ENCODE data around the gene ABHD17A. TPM values are rescaled to one million over a fixed set of nuclear protein-coding genes. Genes with fewer than 3 reads are reported as not detected.
"Not testable (repeated sequence)": the region's sequence is repeated elsewhere in the genome, so short reads cannot be mapped to it uniquely, and the experiment has no call there.

ABHD17A gene
- total and polyA plus RNA-seq, 2 donors (not counting 1 experiment from before 2014, with no cell fraction given), result 63.1 to 134 TPM

GRCh38 chr19:1888385-1888784 lies 3.1 kb upstream of the ABHD17A start:
- Histone ChIP-seq H4K20me1 (ENCODE audit: control insufficient read depth, insufficient read depth, low read length, poor library complexity, severe bottlenecking) (peaks cover 16% of the 10 kb centered on the region), H2AFZ (ENCODE audit: insufficient read depth, low read depth, low read length, poor library complexity, severe bottlenecking) (no peak overlapping the region), H3K79me2 (ENCODE audit: control insufficient read depth, insufficient read depth, low read length) (peaks cover 30% of the 10 kb centered on the region), H3K4me2 (replicated peaks; ENCODE audit: low read depth, low read length, poor library complexity, severe bottlenecking) (no peak overlapping the region), H3K27ac (ENCODE audit: low read length in 2 of 2) (no peak overlapping the region), H3K9ac (ENCODE audit: low read length) (no peak overlapping the region), H3K9me3 (ENCODE audit: control extremely low read depth in 1 of 3, control insufficient read depth in 2 of 3, insufficient read depth in 1 of 3, low read length in 2 of 3) (no peaks in the 10 kb centered on the region), H3K4me3 (ENCODE audit: control extremely low read depth in 1 of 5, extremely low read depth in 1 of 5, insufficient read depth in 1 of 5, low read depth in 2 of 5, low read length in 4 of 5) (no peak overlapping the region), H3K27me3 (replicated peaks in 1 of 4; ENCODE audit: control extremely low read depth in 1 of 4, control insufficient read depth in 3 of 4, insufficient read depth in 4 of 4, low read length in 3 of 4) (no peaks in the 10 kb centered on the region), H3K36me3 (replicated peaks in 1 of 2; ENCODE audit: control extremely low read depth in 1 of 2, control insufficient read depth in 1 of 2, extremely low read depth in 1 of 2, insufficient read depth in 2 of 2, low read length in 1 of 2) (no peaks in the 10 kb centered on the region), H3K4me1 (ENCODE audit: control insufficient read depth in 2 of 2, insufficient read depth in 2 of 2, low read length in 2 of 2) (peaks cover 23 to 43% of the 10 kb centered on the region in 2 donors)
- Mint-ChIP-seq H3K27ac (no peak overlapping the region), H3K4me1 (peaks cover 21% of the 10 kb centered on the region), H3K9me3 (ENCODE audit: insufficient read depth) (no peaks in the 10 kb centered on the region), H3K27me3 (no peaks in the 10 kb centered on the region), H3K4me3 (no peak overlapping the region)
- DNase-seq (no peak), ATAC-seq (ENCODE audit: low read depth) (no peak)
- TF ChIP-seq, protein P1, sequence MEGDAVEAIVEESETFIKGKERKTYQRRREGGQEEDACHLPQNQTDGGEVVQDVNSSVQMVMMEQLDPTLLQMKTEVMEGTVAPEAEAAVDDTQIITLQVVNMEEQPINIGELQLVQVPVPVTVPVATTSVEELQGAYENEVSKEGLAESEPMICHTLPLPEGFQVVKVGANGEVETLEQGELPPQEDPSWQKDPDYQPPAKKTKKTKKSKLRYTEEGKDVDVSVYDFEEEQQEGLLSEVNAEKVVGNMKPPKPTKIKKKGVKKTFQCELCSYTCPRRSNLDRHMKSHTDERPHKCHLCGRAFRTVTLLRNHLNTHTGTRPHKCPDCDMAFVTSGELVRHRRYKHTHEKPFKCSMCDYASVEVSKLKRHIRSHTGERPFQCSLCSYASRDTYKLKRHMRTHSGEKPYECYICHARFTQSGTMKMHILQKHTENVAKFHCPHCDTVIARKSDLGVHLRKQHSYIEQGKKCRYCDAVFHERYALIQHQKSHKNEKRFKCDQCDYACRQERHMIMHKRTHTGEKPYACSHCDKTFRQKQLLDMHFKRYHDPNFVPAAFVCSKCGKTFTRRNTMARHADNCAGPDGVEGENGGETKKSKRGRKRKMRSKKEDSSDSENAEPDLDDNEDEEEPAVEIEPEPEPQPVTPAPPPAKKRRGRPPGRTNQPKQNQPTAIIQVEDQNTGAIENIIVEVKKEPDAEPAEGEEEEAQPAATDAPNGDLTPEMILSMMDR (IDR thresholded peaks at IDR 0.05), result no peak
- TF ChIP-seq EZH2 (IDR thresholded peaks at IDR 0.05; ENCODE audit: borderline replicate concordance, insufficient read depth, low read depth, low read length, poor library complexity, severe bottlenecking), result no peak
- POLR2A ChIA-PET, result no interaction called here
- intact Hi-C loops (cut with micrococcal nuclease), result no loop called here
- CTCF ChIA-PET, result interaction anchor here (0.6 to 1.5 kb wide), 4 partner anchors 16 to 703 kb away, joined by 3 to 5 read pairs (median 3); no protein-coding TSS in a partner anchor
- WGBS (ENCODE audit: insufficient coverage), result 100% methylated on average over 1 of the region's 5 CpGs

DNA sequence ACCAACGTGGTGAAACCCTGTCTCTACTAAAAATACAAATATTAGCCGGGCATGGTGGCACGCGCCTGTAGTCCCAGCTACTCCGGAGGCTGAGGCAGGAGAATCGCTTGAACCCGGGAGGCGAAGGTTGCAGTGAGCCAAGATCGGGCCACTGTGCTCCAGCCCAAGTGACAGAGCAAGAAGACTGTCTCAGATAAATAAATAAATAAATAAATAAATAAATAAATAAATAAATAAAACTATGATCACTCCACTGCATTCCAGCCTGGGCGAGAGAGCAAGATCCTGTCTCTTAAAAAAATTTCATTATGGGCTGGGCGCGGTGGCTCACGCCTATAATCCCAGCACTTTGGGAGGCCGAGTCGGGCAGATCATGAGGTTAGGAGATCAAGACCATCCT lies 1.1 kb upstream of the ABHD17A start:
- ATAC-seq (ENCODE audit: low read depth); H2AFZ ChIP-seq (ENCODE audit: insufficient read depth, low read depth, low read length, poor library complexity, severe bottlenecking); H3K27me3 Mint-ChIP-seq; H3K36me3 ChIP-seq (replicated peaks in 1 of 2; ENCODE audit: control extremely low read depth in 1 of 2, control insufficient read depth in 1 of 2, extremely low read depth in 1 of 2, insufficient read depth in 2 of 2, low read length in 1 of 2); H3K9ac ChIP-seq (ENCODE audit: low read length); H3K9me3 Mint-ChIP-seq (ENCODE audit: insufficient read depth); H3K4me3 Mint-ChIP-seq; H3K27ac Mint-ChIP-seq; H3K27me3 ChIP-seq (replicated peaks in 1 of 4; ENCODE audit: control extremely low read depth in 1 of 4, control insufficient read depth in 3 of 4, insufficient read depth in 4 of 4, low read length in 3 of 4); H3K27ac ChIP-seq (ENCODE audit: low read length in 2 of 2); H3K4me3 ChIP-seq (ENCODE audit: control extremely low read depth in 1 of 5, extremely low read depth in 1 of 5, insufficient read depth in 1 of 5, low read depth in 2 of 5, low read length in 4 of 5); DNase-seq; H3K9me3 ChIP-seq (ENCODE audit: control extremely low read depth in 1 of 3, control insufficient read depth in 2 of 3, insufficient read depth in 1 of 3, low read length in 2 of 3); intact Hi-C loops (cut with micrococcal nuclease); H3K4me2 ChIP-seq (replicated peaks; ENCODE audit: low read depth, low read length, poor library complexity, severe bottlenecking): not testable (repeated sequence)
- peaks cover 35% of the 10 kb centered on the region for H3K4me1 Mint-ChIP-seq
- CTCF ChIA-PET, result interaction anchor here (0.7 to 2.3 kb wide), 2 partner anchors 10 to 22 kb away, joined by 3 to 6 read pairs; no protein-coding TSS in a partner anchor
- H3K4me1 ChIP-seq (ENCODE audit: control insufficient read depth in 2 of 2, insufficient read depth in 2 of 2, low read length in 2 of 2), result peaks cover 32 to 51% of the 10 kb centered on the region in 2 donors
- peaks cover 45% of the 10 kb centered on the region for H3K79me2 ChIP-seq (ENCODE audit: control insufficient read depth, insufficient read depth, low read length)
- peaks cover 35% of the 10 kb centered on the region for H4K20me1 ChIP-seq (ENCODE audit: control insufficient read depth, insufficient read depth, low read length, poor library complexity, severe bottlenecking)
- POLR2A ChIA-PET, result interaction anchor here (0.8 to 3.3 kb wide), 2 partner anchors 11 kb away, joined by 3 to 20 read pairs; no protein-coding TSS in a partner anchor
- WGBS (ENCODE audit: insufficient coverage), result 96% methylated on average over 9 of the region's 15 CpGs

All from B cell (primary cell).